CD4-positive, alpha-beta T cell treated with Interleukin-17A for 4 hours (primary cell): ENCODE measurements around the gene ANO8.
"Not testable (repeated sequence)": the region's sequence is repeated elsewhere in the genome, so short reads cannot be mapped to it uniquely, and the experiment has no call there.

Source experiments
- DNase-seq: peaks from one replicate; pipeline ENCODE4 v3.0.0-alpha.2; 2020; ENCODE audit warnings: mixed read lengths

The ANO8 gene

DNA sequence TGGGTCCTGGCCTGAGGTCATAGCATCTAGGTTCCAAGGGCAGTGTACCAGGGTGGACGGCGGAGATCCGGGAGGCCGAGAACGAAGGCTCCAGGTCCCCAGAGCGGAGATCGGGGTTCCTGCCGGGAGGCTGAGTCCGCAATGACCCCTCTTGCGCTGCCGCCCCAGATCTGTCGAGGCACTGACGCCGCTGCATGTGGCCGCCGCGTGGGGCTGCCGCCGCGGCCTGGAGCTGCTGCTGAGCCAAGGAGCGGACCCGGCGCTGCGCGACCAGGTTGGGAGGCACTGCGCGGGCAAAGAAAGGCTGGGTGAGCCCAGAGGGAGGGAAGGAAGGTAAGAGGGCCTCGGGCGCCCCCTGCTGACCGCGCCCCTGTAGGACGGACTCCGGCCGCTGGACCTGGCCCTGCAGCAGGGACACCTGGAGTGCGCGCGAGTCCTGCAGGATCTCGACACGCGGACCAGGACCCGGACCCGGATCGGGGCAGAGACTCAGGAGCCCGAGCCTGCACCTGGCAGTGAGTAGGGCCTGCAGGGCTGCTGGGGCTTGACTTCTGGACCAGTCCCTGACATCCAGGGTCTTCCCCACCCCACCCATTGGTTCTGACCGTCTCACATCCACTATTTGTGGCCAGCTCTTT lies 52.0 kb downstream of the ANO8 start:
- DNase-seq = peak; percentile 87

DNA sequence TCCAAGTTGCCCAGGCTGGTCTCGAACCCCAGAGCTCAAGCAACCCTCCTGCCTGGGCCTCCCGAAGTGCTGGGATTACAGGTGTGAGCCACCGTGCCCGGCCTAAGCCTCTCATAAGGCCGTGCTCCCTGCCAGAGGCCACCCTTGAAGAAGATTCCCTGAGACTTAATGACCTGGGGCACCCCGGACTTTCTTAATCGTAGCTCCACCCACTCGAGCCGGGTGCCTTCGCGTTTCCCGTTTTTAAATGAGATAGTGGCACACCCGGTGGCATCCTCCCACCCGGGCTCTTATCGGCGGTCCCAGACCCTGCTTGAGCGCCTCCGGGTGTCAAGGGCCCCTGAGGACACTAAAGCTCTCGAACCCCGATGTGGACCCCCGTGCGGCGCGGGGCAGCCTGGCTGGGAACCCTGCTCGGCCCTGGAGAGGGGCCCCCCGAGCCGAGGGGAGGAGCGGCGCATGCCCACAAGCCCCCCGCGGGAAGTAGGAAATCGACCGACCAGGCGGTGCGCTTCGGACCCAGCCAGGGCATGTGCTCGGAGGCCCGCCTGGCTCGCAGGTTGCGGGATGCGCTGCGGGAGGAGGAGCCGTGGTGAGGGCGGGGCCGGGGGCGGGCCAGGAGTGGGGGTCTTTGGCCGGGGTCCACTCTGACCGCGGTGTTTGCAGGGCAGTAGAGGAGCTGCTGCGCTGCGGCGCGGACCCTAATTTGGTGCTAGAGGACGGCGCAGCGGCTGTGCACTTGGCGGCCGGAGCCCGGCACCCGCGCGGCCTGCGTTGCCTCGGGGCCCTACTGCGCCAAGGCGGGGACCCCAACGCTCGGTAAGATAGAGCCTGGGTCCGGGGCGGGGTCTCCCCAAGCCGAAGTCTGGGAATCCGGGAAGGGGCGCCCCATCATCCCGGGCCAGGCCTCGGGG lies 53.0 kb downstream of the ANO8 start, which contains the start of gene ANKLE1:
Gene ANKLE1 (plus strand): TSS at position 511 of the 914 bp plus-strand sequence. CDS start 20 bp downstream, at position 531.
- DNase-seq = peak; percentile 34

DNA sequence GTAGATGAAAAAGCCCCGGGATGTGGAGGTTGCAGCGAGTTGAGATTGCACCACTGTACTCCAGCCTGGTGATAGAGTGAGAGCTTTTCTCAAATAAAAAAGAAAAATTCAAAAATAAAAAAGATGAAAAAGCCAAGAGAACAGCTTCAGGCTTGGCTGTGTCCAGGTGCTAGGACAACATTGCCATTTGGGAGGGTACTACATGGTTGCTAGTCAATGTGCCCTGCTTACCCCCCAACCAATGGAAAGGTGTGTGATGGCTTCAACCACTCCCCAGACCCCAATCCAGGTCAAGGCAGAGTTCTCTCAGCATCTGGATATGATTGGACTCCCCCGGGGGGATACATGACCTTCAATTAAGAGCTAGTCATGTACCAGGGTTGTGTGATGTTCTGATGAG lies 55.2 kb downstream of the ANO8 start:
- no peak for DNase-seq

DNA sequence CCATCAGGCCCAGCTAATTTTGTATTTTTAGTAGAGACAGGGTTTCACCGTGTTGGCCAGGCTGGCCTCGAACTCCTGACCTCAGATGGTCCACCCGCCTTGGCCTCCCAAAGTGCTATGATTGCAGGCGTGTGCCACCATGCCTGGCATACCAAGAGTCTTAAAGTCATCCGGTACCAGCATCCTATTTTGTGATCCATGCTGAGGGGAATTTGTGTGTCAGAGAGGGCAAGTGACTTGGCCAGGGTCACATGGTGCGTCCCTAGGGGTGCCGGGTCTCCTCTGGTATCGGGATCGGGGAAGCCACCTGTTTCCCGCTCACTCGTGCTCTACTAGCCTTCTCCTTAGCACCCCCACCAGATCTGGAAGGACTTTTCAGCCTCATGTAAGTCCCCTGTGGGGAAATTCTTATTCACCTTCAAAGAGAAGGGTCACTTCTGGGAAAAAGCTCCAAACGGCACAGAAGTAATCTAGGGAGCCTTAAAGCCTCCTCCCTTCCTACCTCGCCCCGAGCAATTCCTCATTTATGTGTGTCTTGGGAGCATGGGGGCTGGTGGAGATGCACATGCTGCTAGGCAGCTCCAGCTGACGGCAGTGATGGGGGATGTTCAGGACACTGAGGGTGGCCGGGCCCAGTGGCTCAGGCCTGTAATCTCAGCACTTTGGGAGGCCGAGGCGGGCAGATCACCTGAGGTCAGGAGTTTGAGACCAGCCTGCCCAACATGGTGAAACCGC lies 59.0 kb downstream of the ANO8 start:
- DNase-seq = no peak

DNA sequence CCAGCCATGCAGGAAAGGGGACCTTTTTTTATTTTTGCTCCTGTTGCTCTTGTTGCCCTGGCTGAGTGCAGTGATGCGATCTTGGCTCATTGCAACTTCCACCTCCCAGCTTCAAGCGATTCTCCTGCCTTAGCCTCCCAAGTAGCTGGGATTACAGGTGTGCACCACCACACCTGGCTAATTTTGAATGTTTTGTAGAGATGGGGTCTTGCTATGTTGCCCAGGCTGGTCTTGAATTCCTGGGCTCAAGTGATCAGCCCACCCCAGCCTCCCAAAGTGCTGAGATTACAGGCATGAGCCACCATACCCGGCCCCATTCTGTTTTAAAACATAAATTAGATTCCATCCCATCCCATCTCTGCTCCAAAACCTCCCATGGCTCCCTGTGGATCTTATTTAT lies 59.8 kb downstream of the ANO8 start:
- not testable (repeated sequence) for DNase-seq
